ENCODE measurements around the gene MAJIN. TPM values are rescaled to one million over a fixed set of nuclear protein-coding genes. Genes with fewer than 3 reads are reported as not detected.

The MAJIN gene
- total RNA-seq, 1 donor from 2014 or later = not detected

DNA sequence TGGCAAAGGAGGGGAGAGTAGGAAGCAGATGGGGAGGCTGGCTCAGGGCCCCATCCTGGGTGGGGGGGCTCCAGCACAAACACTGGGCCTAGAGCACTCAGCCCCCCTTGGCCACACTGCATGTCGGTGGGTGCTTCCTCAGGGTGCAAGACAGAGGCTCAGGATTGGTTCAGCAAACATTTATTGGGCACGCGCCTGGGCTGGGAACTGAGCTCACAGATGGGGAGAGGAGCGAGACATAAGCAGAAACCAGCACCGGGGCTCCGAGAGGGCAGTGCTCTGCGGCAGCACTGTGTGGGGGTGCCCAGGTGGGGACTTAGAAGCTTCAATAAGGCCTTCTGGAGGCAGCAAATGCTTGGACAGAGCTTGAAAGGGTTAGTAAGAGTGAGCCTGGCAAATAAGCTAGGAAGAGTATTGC is 81.4 kb downstream of the MAJIN start:
- no peak for DNase-seq (ENCODE audit: low read depth)
- peak overlapping the region; percentile 77 for H3K4me3 ChIP-seq (ENCODE audit: low read depth, low read length)
- TF ChIP-seq, protein P1, sequence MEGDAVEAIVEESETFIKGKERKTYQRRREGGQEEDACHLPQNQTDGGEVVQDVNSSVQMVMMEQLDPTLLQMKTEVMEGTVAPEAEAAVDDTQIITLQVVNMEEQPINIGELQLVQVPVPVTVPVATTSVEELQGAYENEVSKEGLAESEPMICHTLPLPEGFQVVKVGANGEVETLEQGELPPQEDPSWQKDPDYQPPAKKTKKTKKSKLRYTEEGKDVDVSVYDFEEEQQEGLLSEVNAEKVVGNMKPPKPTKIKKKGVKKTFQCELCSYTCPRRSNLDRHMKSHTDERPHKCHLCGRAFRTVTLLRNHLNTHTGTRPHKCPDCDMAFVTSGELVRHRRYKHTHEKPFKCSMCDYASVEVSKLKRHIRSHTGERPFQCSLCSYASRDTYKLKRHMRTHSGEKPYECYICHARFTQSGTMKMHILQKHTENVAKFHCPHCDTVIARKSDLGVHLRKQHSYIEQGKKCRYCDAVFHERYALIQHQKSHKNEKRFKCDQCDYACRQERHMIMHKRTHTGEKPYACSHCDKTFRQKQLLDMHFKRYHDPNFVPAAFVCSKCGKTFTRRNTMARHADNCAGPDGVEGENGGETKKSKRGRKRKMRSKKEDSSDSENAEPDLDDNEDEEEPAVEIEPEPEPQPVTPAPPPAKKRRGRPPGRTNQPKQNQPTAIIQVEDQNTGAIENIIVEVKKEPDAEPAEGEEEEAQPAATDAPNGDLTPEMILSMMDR (conservative IDR thresholded peaks at IDR 0.05; ENCODE audit: low read depth, low read length) = no peak

DNA sequence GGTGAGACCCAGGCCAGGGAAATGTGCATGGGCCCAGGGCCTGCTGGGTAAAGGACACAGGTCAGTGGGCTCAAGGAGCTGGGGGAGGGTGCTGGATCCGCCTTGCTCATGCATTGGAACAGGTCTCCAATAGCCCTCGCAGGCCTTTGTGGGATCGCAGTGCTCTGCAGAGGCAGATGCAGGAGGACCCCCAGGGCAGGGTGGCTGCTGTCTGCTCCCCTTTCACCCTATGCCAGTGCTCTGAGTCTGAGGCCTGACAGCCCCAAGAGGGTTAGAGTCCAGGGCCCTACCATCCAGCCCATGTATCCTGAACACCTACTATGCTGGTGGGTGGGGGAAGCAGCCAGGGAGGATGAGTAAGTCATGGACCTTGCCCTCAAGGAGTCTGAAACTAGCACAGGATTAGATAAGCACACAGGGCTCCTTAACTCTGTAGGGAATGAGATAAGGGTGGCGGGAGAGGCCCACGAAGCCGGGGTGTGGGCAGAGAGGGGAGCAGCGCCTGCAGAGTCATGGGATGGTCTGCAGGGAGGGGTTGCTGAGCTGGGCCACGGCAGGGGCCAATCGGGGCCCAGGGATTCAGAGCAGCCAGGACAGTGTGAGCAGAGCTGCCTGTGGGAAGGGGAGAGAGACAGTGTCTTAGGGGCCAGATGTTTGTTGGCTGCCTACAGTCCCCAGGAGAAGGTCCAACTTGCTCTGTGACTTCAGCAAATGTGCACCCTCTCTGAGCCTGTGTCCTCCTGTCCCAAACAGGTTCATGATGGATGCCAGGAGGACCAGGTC is 83.0 kb downstream of the MAJIN start:
- no peak overlapping the region for H3K4me3 ChIP-seq (ENCODE audit: low read depth, low read length)
- no peak for DNase-seq (ENCODE audit: low read depth)
- TF ChIP-seq, protein P1 (conservative IDR thresholded peaks at IDR 0.05; ENCODE audit: low read depth, low read length) = no peak

DNA sequence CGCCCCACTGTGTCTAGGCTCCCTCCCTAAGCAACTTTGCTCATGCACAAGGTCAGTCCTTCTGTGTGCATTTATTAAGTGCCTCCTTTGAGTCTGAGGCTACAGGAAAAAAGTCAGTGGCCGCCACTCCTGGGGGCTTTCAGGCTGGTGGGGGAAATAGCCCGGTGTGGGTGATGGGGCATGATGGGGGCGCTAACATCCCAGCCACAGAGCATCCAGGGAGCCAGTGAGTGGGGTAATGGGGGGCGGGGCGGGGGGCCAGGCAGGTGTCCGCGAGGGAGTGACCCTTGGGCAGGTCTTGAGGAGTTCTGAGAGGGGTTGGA is 83.5 kb downstream of the MAJIN start:
- DNase-seq (ENCODE audit: low read depth) = no peak
- TF ChIP-seq, protein P1 (conservative IDR thresholded peaks at IDR 0.05; ENCODE audit: low read depth, low read length) = no peak
- H3K4me3 ChIP-seq (ENCODE audit: low read depth, low read length) = peak overlapping the region; percentile 20

Other genes with a start within 250 kb of the MAJIN start
- gene NRXN2, start 248.9 kb downstream of the MAJIN start, total RNA-seq = 0.29 TPM in 1 of 2 replicates, not detected in the other
- gene RASGRP2, start 228.0 kb downstream of the MAJIN start, total RNA-seq = not detected in 2 replicates
- not detected in 2 replicates for gene PYGM, start 212.1 kb downstream of the MAJIN start, total RNA-seq
- gene SF1, start 193.6 kb downstream of the MAJIN start, total RNA-seq = 111 and 136 TPM in 2 replicates
- 25.2 and 52.4 TPM in 2 replicates for gene MAP4K2, start 168.9 kb downstream of the MAJIN start, total RNA-seq
- 23.5 and 26.4 TPM in 2 replicates for gene MEN1, start 161.6 kb downstream of the MAJIN start, total RNA-seq
- 4.6 and 8.9 TPM in 2 replicates for gene CDC42BPG, start 127.5 kb downstream of the MAJIN start, total RNA-seq
- 82.7 and 93.4 TPM in 2 replicates for gene EHD1, start 93.5 kb downstream of the MAJIN start, total RNA-seq
- 22.4 and 25.8 TPM in 2 replicates for gene ATG2A, start 54.9 kb downstream of the MAJIN start, total RNA-seq
- 16.8 and 32.9 TPM in 2 replicates for gene PPP2R5B, start 47.4 kb downstream of the MAJIN start, total RNA-seq
- gene GPHA2, start 36.2 kb downstream of the MAJIN start, total RNA-seq = not detected in 2 replicates
- gene BATF2, start 24.9 kb upstream of the MAJIN start, total RNA-seq = 0.35 and 1.1 TPM in 2 replicates
- gene ARL2, start 42.1 kb upstream of the MAJIN start, total RNA-seq = 151 and 169 TPM in 2 replicates
- gene SNX15, start 55.3 kb upstream of the MAJIN start, total RNA-seq = 16.5 and 18.5 TPM in 2 replicates
- gene SAC3D1, start 69.1 kb upstream of the MAJIN start, total RNA-seq = 49.0 and 50.6 TPM in 2 replicates
- gene NAALADL1, start 86.4 kb upstream of the MAJIN start, total RNA-seq = 14.7 and 27.9 TPM in 2 replicates
- 32.0 and 45.4 TPM in 2 replicates for gene CDCA5, start 111.9 kb upstream of the MAJIN start, total RNA-seq
- gene ZFPL1, start 112.1 kb upstream of the MAJIN start, total RNA-seq = 59.0 and 61.1 TPM in 2 replicates
- 227 and 342 TPM in 2 replicates for gene VPS51, start 124.1 kb upstream of the MAJIN start, total RNA-seq
- 32.9 and 52.5 TPM in 2 replicates for gene TM7SF2, start 139.8 kb upstream of the MAJIN start, total RNA-seq
- 31.9 and 37.1 TPM in 2 replicates for gene ZNHIT2, start 145.6 kb upstream of the MAJIN start, total RNA-seq
- gene FAU, start 150.0 kb upstream of the MAJIN start, total RNA-seq = 535 and 1,041 TPM in 2 replicates
- 77.5 and 126 TPM in 2 replicates for gene MRPL49, start 150.2 kb upstream of the MAJIN start, total RNA-seq
- 10.8 and 14.8 TPM in 2 replicates for gene SYVN1, start 162.4 kb upstream of the MAJIN start, total RNA-seq
- not detected in 2 replicates for gene SPDYC, start 198.1 kb upstream of the MAJIN start, total RNA-seq
- 256 and 360 TPM in 2 replicates for gene CAPN1, start 209.8 kb upstream of the MAJIN start, total RNA-seq

Measured in epithelial cell of proximal tubule (primary cell).